Loucy (cell line): ENCODE measurements around the gene R3HDM1.

Experiments used
- CTCF ChIP-seq: fragments of 200-600 bp; sonication (generic); conservative IDR thresholded peaks from 2 replicates; pipeline ENCODE4 v1.5.1; 2014; ENCODE audit warnings: mild to moderate bottlenecking, antibody characterized with exemption, low read length
- EZH2phosphoT487 ChIP-seq: fragments of 200-600 bp; IDR thresholded peaks from 2 replicates; pipeline ENCODE4 v1.6.1; 2018; ENCODE audit warnings: antibody characterized with exemption, mild to moderate bottlenecking, moderate library complexity, borderline replicate concordance

- TF ChIP-seq CTCF, result peak; percentile 77
- no peak for TF ChIP-seq EZH2phosphoT487
Measured at GRCh38 chr2:135741395-135742324, 210.4 kb downstream of the R3HDM1 start, which contains the start of gene UBXN4.
